VCaP (cell line): ENCODE results near the gene ARID1B.
A peak's percentile ranks its signal among the peaks of the same experiment; 100 is the strongest.
"Not testable (repeated sequence)": the region's sequence is repeated elsewhere in the genome, so short reads cannot be mapped to it uniquely, and the experiment has no call there.

Experiments
- H3K27ac ChIP-seq: fragments of 450-650 bp; 2 replicates; pipeline ENCODE4 v1.5.1; 2017
- CTCF ChIP-seq: fragments of 450-650 bp; conservative IDR thresholded peaks from 2 replicates; pipeline ENCODE4 v1.5.1; 2017; ENCODE audit warnings: mild to moderate bottlenecking, moderate library complexity

The ARID1B gene

GRCh38 chr6:156980948-156981347 lies 203.8 kb downstream of the ARID1B start:
- H3K27ac ChIP-seq, result peak overlapping the region; percentile 80; the same call in 1 of the 2 replicates
- no peak for TF ChIP-seq CTCF

GRCh38 chr6:156982168-156982567 lies 205.0 kb downstream of the ARID1B start:
- TF ChIP-seq CTCF, result no peak
- H3K27ac ChIP-seq, result no peak overlapping the region

- not testable (repeated sequence) for H3K27ac ChIP-seq
Observed at GRCh38 chr6:156982864-156983263, 205.7 kb downstream of the ARID1B start.

GRCh38 chr6:156984178-156984738 lies 207.1 kb downstream of the ARID1B start:
- no peak for TF ChIP-seq CTCF
- H3K27ac ChIP-seq, result peak overlapping the region; percentile 86

- TF ChIP-seq CTCF, result no peak
- H3K27ac ChIP-seq, result peak overlapping the region; percentile 86
Observed at GRCh38 chr6:156985309-156985708, 208.1 kb downstream of the ARID1B start.

GRCh38 chr6:156988276-156989158 lies 211.3 kb downstream of the ARID1B start:
- H3K27ac ChIP-seq, result peak overlapping the region; percentile 86
- TF ChIP-seq CTCF, result no peak

- peak overlapping the region; percentile 86 for H3K27ac ChIP-seq
- no peak for TF ChIP-seq CTCF
Observed at GRCh38 chr6:156989159-156989806, 212.1 kb downstream of the ARID1B start.
